Stomach (tissue), 4 donors: ENCODE results near the gene KLK14.

Experiments used
- POLR2A ChIP-seq, 4 donors: fragments of 450-650 bp; IDR thresholded peaks; one replicate each; pipeline ENCODE4 v1.6.1; 2016; ENCODE audit warnings: antibody characterized with exemption in 4 of 4, control low read depth in 2 of 4, mild to moderate bottlenecking in 1 of 4, moderate library complexity in 1 of 4
- POLR2AphosphoS5 ChIP-seq, 3 donors: sonication (generic); formaldehyde crosslinking; IDR thresholded peaks; one replicate each; pipeline ENCODE4 v1.6.1; 2016; ENCODE audit warnings: antibody characterized with exemption in 3 of 3
- TF ChIP-seq, protein P1 (sequence below), 7 experiments: fragments of 450-650 bp in 4 of 7; fragments of 200-600 bp in 3 of 7; sonication (generic) in 3 of 7; IDR thresholded peaks; one replicate each; pipeline ENCODE4 v1.5.1; 2016 to 2019; ENCODE audit warnings: antibody characterized with exemption in 7 of 7, control low read depth in 2 of 7, mild to moderate bottlenecking in 1 of 7

GRCh38 chr19:51059715-51060114 lies 23.0 kb downstream of the KLK14 start:
- TF ChIP-seq, protein P1, sequence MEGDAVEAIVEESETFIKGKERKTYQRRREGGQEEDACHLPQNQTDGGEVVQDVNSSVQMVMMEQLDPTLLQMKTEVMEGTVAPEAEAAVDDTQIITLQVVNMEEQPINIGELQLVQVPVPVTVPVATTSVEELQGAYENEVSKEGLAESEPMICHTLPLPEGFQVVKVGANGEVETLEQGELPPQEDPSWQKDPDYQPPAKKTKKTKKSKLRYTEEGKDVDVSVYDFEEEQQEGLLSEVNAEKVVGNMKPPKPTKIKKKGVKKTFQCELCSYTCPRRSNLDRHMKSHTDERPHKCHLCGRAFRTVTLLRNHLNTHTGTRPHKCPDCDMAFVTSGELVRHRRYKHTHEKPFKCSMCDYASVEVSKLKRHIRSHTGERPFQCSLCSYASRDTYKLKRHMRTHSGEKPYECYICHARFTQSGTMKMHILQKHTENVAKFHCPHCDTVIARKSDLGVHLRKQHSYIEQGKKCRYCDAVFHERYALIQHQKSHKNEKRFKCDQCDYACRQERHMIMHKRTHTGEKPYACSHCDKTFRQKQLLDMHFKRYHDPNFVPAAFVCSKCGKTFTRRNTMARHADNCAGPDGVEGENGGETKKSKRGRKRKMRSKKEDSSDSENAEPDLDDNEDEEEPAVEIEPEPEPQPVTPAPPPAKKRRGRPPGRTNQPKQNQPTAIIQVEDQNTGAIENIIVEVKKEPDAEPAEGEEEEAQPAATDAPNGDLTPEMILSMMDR (IDR thresholded peaks at IDR 0.05), result no peak
- TF ChIP-seq POLR2AphosphoS5 (IDR thresholded peaks at IDR 0.05) (no peak), POLR2A (IDR thresholded peaks at IDR 0.05) (no peak)
